ENCODE data around the gene NECTIN1. TPM values are rescaled to one million over a fixed set of nuclear protein-coding genes. Genes with fewer than 3 reads are reported as not detected.
"Not testable (repeated sequence)": the region's sequence is repeated elsewhere in the genome, so short reads cannot be mapped to it uniquely, and the experiment has no call there.

The NECTIN1 gene
- total RNA-seq, 1 donor from 2014 or later = 9.9 TPM

DNA sequence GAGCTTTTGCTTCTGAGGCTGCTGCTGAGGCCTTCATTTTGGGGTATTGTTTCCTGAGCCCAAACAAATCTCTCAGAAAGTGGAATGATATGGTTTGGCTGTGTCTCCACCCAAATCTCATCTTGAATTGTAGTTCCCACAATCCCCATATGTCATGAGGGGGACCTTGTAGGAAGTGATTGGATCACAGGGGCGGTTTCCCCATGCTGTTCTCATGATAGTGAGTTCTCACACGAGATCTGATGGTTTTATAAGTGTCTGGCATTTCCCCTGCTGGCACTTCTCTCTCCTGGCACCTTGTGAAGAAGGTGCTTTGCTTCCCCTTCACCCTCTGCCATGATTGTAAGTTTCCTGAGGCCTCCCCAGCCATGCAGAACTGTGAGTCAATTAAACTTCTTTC lies 133.1 kb downstream of the NECTIN1 start:
- not testable (repeated sequence) for DNase-seq (ENCODE audit: extremely low read depth, low read depth, low spot score)

GRCh38 chr11:119594639-119595249 lies 134.3 kb downstream of the NECTIN1 start:
- DNase-seq (ENCODE audit: extremely low read depth, low read depth, low spot score) = no peak

DNA sequence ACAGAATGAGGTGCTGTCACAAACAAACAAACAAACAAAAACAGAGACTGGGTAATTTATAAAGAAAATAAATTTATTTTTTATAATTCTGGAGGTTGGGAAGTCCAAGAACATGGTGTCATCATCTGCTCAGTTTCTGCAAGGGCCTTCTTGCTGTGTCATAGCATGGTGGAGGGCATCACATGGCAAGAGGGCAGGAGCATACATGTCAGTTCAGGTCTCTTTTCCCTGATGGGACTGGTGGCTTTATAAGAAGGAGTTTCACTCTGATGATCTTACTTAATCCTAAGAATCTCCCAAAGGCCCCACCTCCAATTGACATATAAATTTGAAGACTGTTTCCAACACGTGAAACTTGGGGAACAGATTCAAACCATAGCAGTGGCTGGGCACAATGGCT lies 135.7 kb downstream of the NECTIN1 start:
- no peak for DNase-seq (ENCODE audit: extremely low read depth, low read depth, low spot score)

- no peak for DNase-seq (ENCODE audit: extremely low read depth, low read depth, low spot score)
Observed at GRCh38 chr11:119592642-119593041, 136.4 kb downstream of the NECTIN1 start.

GRCh38 chr11:119591836-119592310 lies 137.1 kb downstream of the NECTIN1 start:
- no peak for DNase-seq (ENCODE audit: extremely low read depth, low read depth, low spot score)

DNA sequence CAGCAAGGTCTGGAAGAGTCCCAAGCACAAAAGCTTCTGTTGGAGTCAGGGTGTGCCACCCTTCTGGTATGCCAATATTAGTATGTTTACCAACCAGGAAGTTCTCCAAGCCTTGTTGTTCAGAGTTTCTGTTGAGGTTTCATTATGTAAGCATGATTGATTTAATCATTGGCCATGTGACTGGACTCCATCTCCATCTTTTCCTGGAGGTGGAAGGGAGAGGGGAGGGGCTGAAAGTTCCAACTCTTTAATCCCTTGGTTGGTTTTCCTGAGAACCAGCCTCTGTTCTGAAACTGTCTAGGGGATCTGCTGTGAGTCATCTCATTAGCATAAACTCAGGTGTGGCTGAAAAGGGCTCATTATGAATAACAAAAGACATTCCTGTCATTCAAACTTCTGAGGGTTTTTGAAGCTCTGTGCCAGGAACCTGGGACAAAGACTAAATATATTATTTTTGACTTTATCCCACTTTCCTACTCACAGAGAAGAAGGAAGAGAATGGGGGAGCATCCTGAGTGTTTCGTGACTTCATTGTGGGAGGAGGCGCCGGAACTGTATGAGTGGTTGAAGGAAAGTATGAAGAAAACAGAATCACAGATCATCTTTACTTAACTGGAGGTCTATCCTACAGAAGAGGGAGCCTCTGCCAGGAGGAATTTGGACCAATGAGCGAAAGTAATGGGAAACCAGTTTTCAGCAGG lies 138.2 kb downstream of the NECTIN1 start:
- DNase-seq (ENCODE audit: extremely low read depth, low read depth, low spot score) = no peak

DNA sequence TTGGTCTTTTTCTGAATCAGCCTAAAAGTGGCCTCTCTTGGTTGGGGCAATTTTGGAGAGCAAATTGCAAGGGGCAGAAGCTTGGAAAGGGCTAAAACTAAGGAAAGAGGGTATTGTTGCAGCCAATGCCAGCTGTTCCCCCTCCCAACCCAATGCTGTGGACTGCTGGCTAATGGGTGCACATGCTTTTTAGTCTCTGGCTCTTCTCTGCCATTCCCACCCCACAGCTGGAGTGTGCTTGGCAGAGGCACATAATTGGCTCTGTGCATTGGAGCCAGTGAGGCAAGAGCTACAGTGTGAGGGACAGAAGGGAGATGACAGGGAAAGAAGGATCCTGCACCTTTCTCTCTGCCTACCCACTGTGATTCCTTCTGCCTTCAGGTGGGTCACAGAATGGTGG lies 140.0 kb downstream of the NECTIN1 start:
- DNase-seq (ENCODE audit: extremely low read depth, low read depth, low spot score) = no peak

Measured in glomerular endothelial cell (primary cell).